Measurements from ENCODE around the gene AKAP6. TPM values are rescaled to one million over a fixed set of nuclear protein-coding genes. Genes with fewer than 3 reads are reported as not detected.
A peak's percentile ranks its signal among the peaks of the same experiment; 100 is the strongest.
"Not testable (repeated sequence)": the region's sequence is repeated elsewhere in the genome, so short reads cannot be mapped to it uniquely, and the experiment has no call there.

Gene AKAP6
- total RNA-seq, 1 experiment from 2014 or later, result 2.7 TPM

- DNase-seq (ENCODE audit: extremely low read depth, low read depth), result peak; percentile 29
Measured at GRCh38 chr14:32370714-32371113, 41.6 kb downstream of the AKAP6 start.

GRCh38 chr14:32372154-32372553, 43.1 kb downstream of the AKAP6 start:
- no peak for DNase-seq (ENCODE audit: extremely low read depth, low read depth)

- not testable (repeated sequence) for DNase-seq (ENCODE audit: extremely low read depth, low read depth)
Measured at GRCh38 chr14:32373174-32373573, 44.1 kb downstream of the AKAP6 start.

- no peak for DNase-seq (ENCODE audit: extremely low read depth, low read depth)
Measured at GRCh38 chr14:32374155-32374554, 45.1 kb downstream of the AKAP6 start.

- no peak for DNase-seq (ENCODE audit: extremely low read depth, low read depth)
Measured at GRCh38 chr14:32375663-32376062, 46.6 kb downstream of the AKAP6 start.

- DNase-seq (ENCODE audit: extremely low read depth, low read depth), result no peak
Measured at GRCh38 chr14:32377046-32377646, 48.0 kb downstream of the AKAP6 start.

- DNase-seq (ENCODE audit: extremely low read depth, low read depth), result no peak
Measured at GRCh38 chr14:32378284-32378683, 49.2 kb downstream of the AKAP6 start.

- DNase-seq (ENCODE audit: extremely low read depth, low read depth), result no peak
Measured at GRCh38 chr14:32379447-32379846, 50.3 kb downstream of the AKAP6 start.

GRCh38 chr14:32381869-32382268, 52.8 kb downstream of the AKAP6 start:
- DNase-seq (ENCODE audit: extremely low read depth, low read depth), result no peak

- DNase-seq (ENCODE audit: extremely low read depth, low read depth), result peak; percentile 24
Measured at GRCh38 chr14:32382704-32383103, 53.6 kb downstream of the AKAP6 start.

- DNase-seq (ENCODE audit: extremely low read depth, low read depth), result peak; percentile 22
Measured at GRCh38 chr14:32383364-32384009, 54.4 kb downstream of the AKAP6 start.

- no peak for DNase-seq (ENCODE audit: extremely low read depth, low read depth)
Measured at GRCh38 chr14:32384464-32384863, 55.4 kb downstream of the AKAP6 start.

GRCh38 chr14:32387295-32387694, 58.2 kb downstream of the AKAP6 start:
- DNase-seq (ENCODE audit: extremely low read depth, low read depth), result not testable (repeated sequence)

GRCh38 chr14:32393119-32393518, 64.0 kb downstream of the AKAP6 start:
- no peak for DNase-seq (ENCODE audit: extremely low read depth, low read depth)

GRCh38 chr14:32394038-32394437, 64.9 kb downstream of the AKAP6 start:
- no peak for DNase-seq (ENCODE audit: extremely low read depth, low read depth)

- DNase-seq (ENCODE audit: extremely low read depth, low read depth), result no peak
Measured at GRCh38 chr14:32396885-32397284, 67.8 kb downstream of the AKAP6 start.

GRCh38 chr14:32397861-32398640, 69.0 kb downstream of the AKAP6 start:
- DNase-seq (ENCODE audit: extremely low read depth, low read depth), result no peak

GRCh38 chr14:32399920-32400319, 70.8 kb downstream of the AKAP6 start:
- no peak for DNase-seq (ENCODE audit: extremely low read depth, low read depth)

- no peak for DNase-seq (ENCODE audit: extremely low read depth, low read depth)
Measured at GRCh38 chr14:32400480-32400879, 71.4 kb downstream of the AKAP6 start.

GRCh38 chr14:32403021-32403420, 73.9 kb downstream of the AKAP6 start:
- DNase-seq (ENCODE audit: extremely low read depth, low read depth), result no peak

GRCh38 chr14:32403688-32404087, 74.6 kb downstream of the AKAP6 start:
- no peak for DNase-seq (ENCODE audit: extremely low read depth, low read depth)
